ENCODE measurements around the gene GTF2A1L.

- no peak for TF ChIP-seq POLR2A (IDR thresholded peaks at IDR 0.05)
- no peak for TF ChIP-seq CTCF (IDR thresholded peaks at IDR 0.05)
Observed at GRCh38 chr2:48592067-48592466, 25.6 kb upstream of the GTF2A1L start.
